HG03354 (cell line): ENCODE measurements around the gene ARID3C.

Experiments used
- ATAC-seq: cut with Tn5 transposase; IDR thresholded peaks from one replicate; pipeline ENCODE4 v1.9.1; 2021; ENCODE audit warnings: mild to moderate bottlenecking; ENCODE audit not compliant: unreplicated experiment, poor library complexity, severe bottlenecking

Gene ARID3C

GRCh38 chr9:34603610-34604231 is 25.1 kb downstream of the ARID3C start:
- ATAC-seq: peak; percentile 67

GRCh38 chr9:34601937-34602573 is 26.8 kb downstream of the ARID3C start:
- ATAC-seq: no peak

DNA sequence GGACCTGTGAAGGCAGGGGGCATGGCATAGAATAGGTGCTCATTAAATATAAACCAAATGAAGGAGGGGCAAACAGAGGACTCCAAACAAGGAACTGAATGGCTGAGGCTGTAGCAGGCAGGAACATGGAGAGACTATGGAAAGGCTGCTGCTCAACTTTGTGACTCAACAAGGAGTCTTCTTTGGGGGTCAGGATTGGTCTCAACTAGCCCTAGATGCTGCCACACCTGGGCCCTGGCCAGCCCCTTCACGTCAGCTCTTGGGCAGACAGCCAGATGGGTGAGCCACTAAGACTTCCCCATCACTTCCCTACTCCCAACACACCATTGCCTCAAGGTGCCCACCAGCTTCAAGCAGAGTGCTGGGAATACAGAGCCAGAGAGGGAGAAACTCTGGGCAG is 28.0 kb downstream of the ARID3C start:
- no peak for ATAC-seq

DNA sequence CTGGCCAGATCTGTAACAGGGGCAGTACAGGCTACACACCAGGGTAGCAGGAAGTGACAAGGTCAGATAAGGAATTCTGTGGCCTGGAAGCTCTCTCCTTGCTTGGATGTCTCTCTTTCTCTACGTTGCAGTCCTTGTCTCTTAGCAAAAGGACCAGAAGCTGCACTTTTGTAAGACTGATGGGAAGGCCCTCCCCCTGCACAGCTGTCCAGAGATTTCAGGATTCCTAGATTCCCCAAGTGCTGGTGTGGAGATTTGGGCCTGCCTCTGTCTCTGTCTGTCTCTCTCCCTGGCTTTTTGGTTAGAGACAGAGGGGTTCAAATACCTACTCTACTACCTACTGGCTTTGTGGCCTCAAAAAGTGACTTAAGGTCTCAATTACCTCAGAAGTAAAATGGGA is 29.3 kb downstream of the ARID3C start:
- no peak for ATAC-seq

DNA sequence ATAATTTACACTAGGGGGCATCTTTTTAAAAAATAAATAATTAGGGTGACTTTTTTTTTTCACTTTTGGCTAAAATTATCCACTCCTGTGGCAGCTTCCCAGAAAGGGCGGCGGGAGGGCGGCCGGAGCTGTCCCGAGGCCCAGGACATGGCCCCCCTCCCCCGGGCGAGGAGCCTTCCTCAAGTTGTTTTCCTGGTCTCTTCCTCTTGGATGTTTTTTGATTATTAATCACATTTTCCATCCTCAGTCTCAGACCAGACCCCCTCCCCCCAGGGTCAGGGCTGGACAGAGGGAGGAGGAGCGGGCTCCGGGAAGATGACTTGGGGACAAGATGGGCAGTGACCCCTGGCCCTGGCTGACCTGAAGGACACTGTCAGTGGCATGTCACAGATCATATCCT is 34.7 kb downstream of the ARID3C start:
- ATAC-seq: no peak

- ATAC-seq: no peak
Observed at GRCh38 chr9:34592895-34593601, 35.8 kb downstream of the ARID3C start.

- no peak for ATAC-seq
Observed at GRCh38 chr9:34591917-34592866, 36.7 kb downstream of the ARID3C start.

DNA sequence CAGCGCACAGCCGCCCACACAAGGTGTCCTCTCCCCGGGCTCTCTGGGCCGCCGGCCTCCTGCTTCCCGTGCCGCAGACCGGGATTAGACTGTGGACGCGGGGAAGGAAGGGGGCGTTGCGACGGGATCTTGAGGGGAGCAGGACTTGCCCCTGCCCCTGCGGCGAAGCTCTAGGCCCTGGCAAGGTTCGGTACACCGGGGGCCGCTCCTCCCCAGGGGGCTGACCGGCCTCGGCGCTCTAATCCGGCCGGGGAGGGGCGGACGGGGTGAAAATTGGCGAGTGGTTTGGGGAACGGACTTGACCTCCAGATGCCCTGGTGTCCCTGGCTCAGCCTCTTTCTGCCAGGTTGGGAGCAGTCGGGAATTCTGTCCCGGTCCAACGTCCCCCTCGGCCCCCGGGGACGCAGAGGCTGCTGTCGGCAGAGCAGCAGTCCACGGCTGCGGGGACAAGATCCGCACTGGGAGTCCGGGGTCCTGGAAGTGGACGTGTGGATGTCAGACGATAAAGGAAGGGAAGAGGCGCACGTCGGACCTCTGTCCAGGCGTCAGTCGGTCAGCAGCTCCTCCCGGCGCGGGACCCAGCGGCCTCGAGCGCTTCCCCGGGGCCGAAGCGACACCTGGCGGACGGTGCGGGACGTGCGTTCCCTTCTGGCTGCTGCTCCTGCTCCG is 37.5 kb downstream of the ARID3C start:
- peak; percentile 65 for ATAC-seq

DNA sequence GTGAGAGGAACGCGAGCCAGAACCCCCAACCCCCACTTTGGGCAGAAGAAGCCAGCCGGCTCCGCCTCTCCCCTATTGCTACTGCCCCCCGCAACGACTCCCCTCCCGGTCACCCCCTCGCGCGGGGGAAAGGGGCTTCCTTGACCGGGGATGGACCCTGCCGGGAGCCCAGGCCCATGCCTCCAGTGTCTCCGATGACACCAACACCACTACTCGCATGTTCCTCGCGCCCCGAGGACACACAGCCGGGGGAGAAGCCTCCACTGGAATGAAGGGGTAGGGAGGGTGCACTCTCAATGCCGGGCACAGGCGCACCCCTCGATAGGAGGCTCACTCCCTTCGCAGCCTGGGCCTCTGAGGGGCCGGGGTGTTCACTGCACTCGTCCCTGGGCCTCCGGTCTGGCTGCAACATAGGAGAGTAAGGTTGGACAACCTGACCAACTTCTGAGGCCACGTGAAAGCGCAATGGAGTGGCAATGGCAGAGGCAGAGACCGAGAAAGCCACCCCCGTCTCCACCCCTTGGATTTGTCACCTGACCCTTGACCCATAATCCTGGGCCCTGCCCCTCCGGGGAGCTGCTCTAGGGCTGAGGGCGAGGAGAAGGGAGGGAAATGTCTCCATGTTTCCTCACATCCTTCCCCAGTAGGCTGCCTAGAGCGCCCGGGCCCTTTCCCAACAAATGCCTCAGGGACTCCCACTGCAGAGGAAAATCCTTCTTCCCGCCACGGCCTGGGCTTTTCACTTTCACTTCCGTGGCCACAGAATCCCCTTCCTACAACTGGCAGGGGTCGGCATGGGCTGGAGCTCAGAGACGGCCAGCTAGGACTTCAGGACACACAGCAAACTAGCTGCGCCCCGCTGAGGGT is 38.3 kb downstream of the ARID3C start:
- no peak for ATAC-seq

- no peak for ATAC-seq
Observed at GRCh38 chr9:34589636-34590380, 39.1 kb downstream of the ARID3C start, which contains the start of gene CNTFR. Gene CNTFR, minus strand, starts transcription at chr9:34589724. Its CDS starts 20,743 bp downstream, at chr9:34568981.

DNA sequence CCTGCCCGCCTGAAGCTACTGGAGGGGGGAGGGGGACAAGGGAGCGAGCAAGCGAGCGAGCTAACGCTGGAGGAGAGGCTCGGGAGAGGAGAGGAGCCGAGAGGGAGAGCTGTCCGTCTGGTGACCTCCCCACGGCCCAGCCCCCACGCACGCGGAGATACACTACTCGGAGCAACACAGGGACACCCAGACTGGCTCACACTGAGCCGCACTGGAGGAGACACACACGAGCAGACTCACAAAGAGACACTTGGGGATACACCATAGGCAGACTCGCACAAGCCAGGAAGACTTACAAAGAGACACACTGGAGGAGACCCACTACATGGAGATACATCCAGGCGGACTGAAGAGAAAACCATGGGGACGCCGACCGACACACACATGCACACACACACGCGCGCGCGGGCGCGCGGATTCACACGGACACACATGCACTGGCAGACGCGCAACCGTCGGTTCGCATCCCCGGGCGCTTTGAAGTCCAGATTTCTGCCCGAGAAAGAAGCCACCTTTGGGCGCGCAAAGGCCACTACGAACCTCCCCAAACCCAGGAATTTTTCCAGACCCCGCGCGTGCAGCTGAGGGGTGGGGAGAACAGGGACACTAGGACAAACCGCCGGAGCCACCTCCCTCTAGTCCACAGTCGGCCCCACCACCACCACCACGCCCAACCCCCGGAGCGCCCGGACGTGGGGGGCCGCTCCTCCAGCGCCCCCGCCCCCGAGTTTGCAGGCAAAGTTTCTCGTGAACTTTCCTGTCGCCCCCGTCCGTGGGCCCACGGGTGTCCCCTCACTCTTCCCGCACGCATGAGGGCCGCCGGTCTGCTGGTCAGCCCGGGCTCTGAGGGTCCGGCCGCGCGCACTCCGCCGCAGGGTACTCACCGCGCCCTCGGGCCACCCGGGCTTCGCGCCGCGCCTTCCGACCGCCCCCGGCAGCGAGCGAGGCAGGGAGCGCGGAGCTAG is 39.9 kb downstream of the ARID3C start:
- ATAC-seq: no peak

DNA sequence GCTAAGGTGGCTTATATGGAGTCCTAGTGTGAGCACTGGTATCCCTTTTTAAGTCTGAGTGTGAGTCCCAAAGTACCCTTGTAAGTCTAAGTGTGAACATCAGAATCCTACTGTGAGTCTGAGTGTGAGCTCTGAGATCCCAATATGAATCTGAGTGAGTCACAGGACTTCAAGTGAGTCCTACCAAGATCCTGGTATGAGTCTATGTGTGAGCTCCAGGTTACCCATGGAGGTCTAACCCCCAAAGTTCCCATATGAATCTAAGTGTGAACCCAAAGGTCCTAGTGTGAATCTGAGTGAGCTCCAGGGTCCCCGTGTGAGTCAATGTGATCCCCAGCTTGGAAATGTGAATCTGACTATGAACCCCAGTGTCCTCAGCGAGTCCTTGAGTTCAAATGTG is 41.6 kb downstream of the ARID3C start:
- no peak for ATAC-seq

- ATAC-seq: no peak
Observed at GRCh38 chr9:34585946-34586669, 42.8 kb downstream of the ARID3C start.

DNA sequence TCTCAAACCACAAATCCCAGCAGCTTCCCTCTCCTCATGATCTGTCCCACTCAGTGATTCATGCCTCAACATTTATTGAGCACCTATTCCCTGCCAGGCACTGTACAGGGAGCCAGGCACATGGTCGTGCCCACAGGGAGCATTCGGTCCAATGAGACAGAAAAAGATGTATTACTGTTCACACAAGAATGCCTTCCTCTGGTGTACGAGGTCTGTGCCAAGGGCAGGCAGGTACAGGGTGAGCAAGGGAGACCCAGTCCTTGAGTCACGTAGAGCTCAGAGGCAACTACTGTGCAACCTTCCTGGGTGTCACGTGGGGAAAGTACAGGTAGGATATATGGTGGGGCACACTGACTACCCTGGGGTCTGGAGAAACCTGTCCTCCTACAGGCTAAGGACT is 43.9 kb downstream of the ARID3C start:
- ATAC-seq: no peak

DNA sequence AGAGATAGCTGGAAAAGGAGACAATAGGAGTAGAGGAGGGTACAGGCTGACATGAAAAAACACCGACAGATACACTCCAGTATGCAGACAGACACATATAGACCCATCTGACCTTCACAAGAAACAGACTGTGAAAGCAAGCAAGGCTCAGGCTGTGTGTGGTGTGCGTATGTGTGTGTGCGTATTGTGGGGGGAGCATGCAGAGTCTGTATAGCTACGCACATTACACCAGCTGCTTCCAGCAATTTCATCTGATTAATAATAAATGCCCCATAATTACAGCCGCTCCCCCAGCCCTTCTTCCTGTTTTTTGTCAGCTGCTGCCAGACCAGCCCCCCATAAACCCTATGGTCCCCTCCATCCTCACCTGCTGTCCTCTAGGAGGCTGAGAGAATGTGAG is 46.1 kb downstream of the ARID3C start:
- ATAC-seq: no peak

DNA sequence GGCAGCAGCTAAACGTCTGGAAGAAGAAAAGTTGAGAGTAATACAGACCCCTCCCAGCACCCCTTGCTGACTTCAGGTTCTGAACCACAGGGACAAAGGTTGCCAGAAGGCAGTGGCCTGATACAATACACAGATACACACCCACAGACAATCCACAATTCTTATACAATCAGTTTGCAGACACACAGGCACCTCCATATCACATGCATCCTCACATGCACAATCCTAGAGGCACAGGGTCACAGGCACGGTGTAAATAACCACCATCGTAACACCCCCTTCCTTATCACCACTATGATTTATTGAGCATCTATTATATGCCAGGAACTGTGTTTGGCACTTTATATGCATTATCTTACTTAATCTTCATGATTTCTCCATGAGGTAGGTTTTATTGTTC is 47.5 kb downstream of the ARID3C start:
- ATAC-seq: no peak
